Small intestine (tissue), 7 donors: ENCODE measurements around the gene CLDN3. TPM values are rescaled to one million over a fixed set of nuclear protein-coding genes. Genes with fewer than 3 reads are reported as not detected.
"Not testable (repeated sequence)": the region's sequence is repeated elsewhere in the genome, so short reads cannot be mapped to it uniquely, and the experiment has no call there.

ENCODE experiments used
- DNase-seq, 2 donors: peaks; one replicate each; pipeline versions ENCODE4 v3.0.0 to v3.0.0-alpha.2; 2013
- FAIRE-seq: peaks from 2 replicates; lab custom pipeline; 2012; peaks lifted over from hg19 to GRCh38; lab: Jason Lieb, UNC
- H3K27ac ChIP-seq, 3 donors: one replicate each; pipeline ENCODE4 v1.5.1; 2013; ENCODE audit warnings: low read length in 2 of 3, mild to moderate bottlenecking in 2 of 3, control low read depth in 1 of 3, inconsistent platforms in 1 of 3, low read depth in 1 of 3, moderate library complexity in 1 of 3
- H3K27me3 ChIP-seq, 3 donors: one replicate each; pipeline ENCODE4 v1.6.1; 2013; ENCODE audit warnings: low read length in 3 of 3, inconsistent platforms in 1 of 3; ENCODE audit not compliant: control insufficient read depth in 3 of 3, insufficient read depth in 3 of 3
- H3K36me3 ChIP-seq, 3 donors: one replicate each; pipeline ENCODE4 v1.6.1; 2013; ENCODE audit warnings: low read length in 3 of 3, inconsistent platforms in 1 of 3, low read depth in 1 of 3, mild to moderate bottlenecking in 1 of 3, moderate library complexity in 1 of 3; ENCODE audit not compliant: control insufficient read depth in 3 of 3, insufficient read depth in 2 of 3
- H3K4me1 ChIP-seq, 3 donors: one replicate each; pipeline ENCODE4 v1.6.1; 2013; ENCODE audit warnings: low read length in 2 of 3, inconsistent platforms in 1 of 3, low read depth in 1 of 3, mild to moderate bottlenecking in 1 of 3, moderate library complexity in 1 of 3; ENCODE audit not compliant: control insufficient read depth in 3 of 3, insufficient read depth in 2 of 3
- H3K4me3 ChIP-seq, 3 donors: one replicate each; pipeline ENCODE4 v1.5.1; 2013; ENCODE audit warnings: low read length in 3 of 3, control low read depth in 1 of 3, inconsistent platforms in 1 of 3, low read depth in 1 of 3, mild to moderate bottlenecking in 1 of 3, moderate library complexity in 1 of 3
- H3K9me3 ChIP-seq, 2 donors: one replicate each; pipeline ENCODE4 v1.6.1; 2013; ENCODE audit warnings: low read depth in 1 of 2, low read length in 1 of 2; ENCODE audit not compliant: control insufficient read depth in 2 of 2, insufficient read depth in 1 of 2
- WGBS, 3 donors: extraction: QIAGEN DNeasy Blood & Tissue Kit; methylation state at CpG; one replicate each; pipeline ENCODE4 v1.1.7; 2013; 5-methylcytosine and 5-hydroxymethylcytosine counted together
- polyA plus RNA-seq, 4 donors: library from polyadenylated mRNA; stranded (reverse) in 3 of 4; unstranded in 1 of 4; fragments of 200-250 nt in 3 of 4; fragments of 120-200 nt in 1 of 4; gene quantifications; one replicate each; pipeline versions ENCODE4 v1.2.1 to v1.2.3, GENCODE V29; 2013
- donor health status: healthy with polysubstance abuse.
- donor health status: control.
- donor health status: control.
- donor health status: Bipolar disorder and iron deficiency.
- donor health status: healthy.

Gene CLDN3
- polyA plus RNA-seq, 4 donors, result 236 to 394 (median 308) TPM

GRCh38 chr7:73802459-73802858 lies 32.4 kb upstream of the CLDN3 start:
- H3K27ac ChIP-seq, result peak overlapping the region in 1 of 3 donors; percentile 38
- DNase-seq (peak in 1 of 2 donors; percentile 79), FAIRE-seq (no peak)
- H3K4me1 ChIP-seq, result peaks cover 2 to 11% (median 5%) of the 10 kb centered on the region in 3 donors
- no peaks in the 10 kb centered on the region for H3K36me3 ChIP-seq
- no peak overlapping the region for H3K4me3 ChIP-seq
- H3K9me3 ChIP-seq, result no peaks in the 10 kb centered on the region
- H3K27me3 ChIP-seq, result no peaks in the 10 kb centered on the region
- WGBS, 3 donors, result 14 to 70% (median 35%) methylated on average over 4 of the region's 4 CpGs

- DNase-seq (peak in 1 of 2 donors; percentile 79), FAIRE-seq (no peak)
- no peak overlapping the region for H3K4me3 ChIP-seq
- H3K27me3 ChIP-seq, result no peaks in the 10 kb centered on the region
- 12 to 42% (median 21%) methylated on average over 1 of the region's 1 CpG for WGBS, 3 donors
- H3K36me3 ChIP-seq, result no peaks in the 10 kb centered on the region
- peaks cover 2 to 11% (median 5%) of the 10 kb centered on the region in 3 donors for H3K4me1 ChIP-seq
- no peaks in the 10 kb centered on the region for H3K9me3 ChIP-seq
- H3K27ac ChIP-seq, result peak overlapping the region in 1 of 3 donors; percentile 38
These were observed 31.5 kb upstream of the CLDN3 start for GRCh38 chr7:73801577-73801976.

- FAIRE-seq, result no peak
- WGBS, 3 donors, result 60 to 67% (median 63%) methylated on average over 10 of the region's 10 CpGs
- Histone ChIP-seq H3K9me3 (no peaks in the 10 kb centered on the region), H3K27me3 (no peaks in the 10 kb centered on the region), H3K27ac (no peak overlapping the region), H3K36me3 (no peaks in the 10 kb centered on the region), H3K4me1 (peaks cover 2 to 11% (median 5%) of the 10 kb centered on the region in 3 donors), H3K4me3 (no peak overlapping the region)
- peak in 1 of 2 donors; percentile 69 for DNase-seq
These were observed 29.4 kb upstream of the CLDN3 start for GRCh38 chr7:73799282-73800141.

- not testable (repeated sequence) for DNase-seq
These were observed 27.1 kb upstream of the CLDN3 start for GRCh38 chr7:73797176-73797575.

GRCh38 chr7:73796656-73797055 lies 26.6 kb upstream of the CLDN3 start:
- not testable (repeated sequence) for H3K36me3 ChIP-seq, H3K27me3 ChIP-seq, H3K27ac ChIP-seq, FAIRE-seq, H3K9me3 ChIP-seq, H3K4me3 ChIP-seq, DNase-seq
- WGBS, 3 donors, result 57% methylated on average over 4 of the region's 6 CpGs; no CpG with 5 or more reads in 2 of the 3 donors
- peaks cover 5 to 34% (median 5%) of the 10 kb centered on the region in 3 donors for H3K4me1 ChIP-seq

More at GRCh38 chr7:73797176-73797575, 27.1 kb upstream of the CLDN3 start:
- FAIRE-seq, H3K27ac ChIP-seq, H3K36me3 ChIP-seq, H3K4me3 ChIP-seq, H3K27me3 ChIP-seq, H3K9me3 ChIP-seq: not testable (repeated sequence)
- 94 to 96% (median 94%) methylated on average over 16 to 30 of the region's 34 CpGs for WGBS, 3 donors
- H3K4me1 ChIP-seq, result peaks cover 5 to 32% (median 5%) of the 10 kb centered on the region in 3 donors

GRCh38 chr7:73795188-73795587 lies 25.1 kb upstream of the CLDN3 start:
- H3K4me1 ChIP-seq, result peaks cover 0 to 25% (median 3%) of the 10 kb centered on the region in 3 donors
- DNase-seq, H3K27me3 ChIP-seq, H3K27ac ChIP-seq, H3K36me3 ChIP-seq, H3K4me3 ChIP-seq, FAIRE-seq, H3K9me3 ChIP-seq: not testable (repeated sequence)

GRCh38 chr7:73791170-73791690 lies 21.2 kb upstream of the CLDN3 start:
- peaks cover 0 to 31% (median 3%) of the 10 kb centered on the region in 3 donors for H3K4me1 ChIP-seq
- WGBS, 3 donors, result 88 to 90% (median 89%) methylated on average over 7 of the region's 7 CpGs
- H3K9me3 ChIP-seq, FAIRE-seq, H3K36me3 ChIP-seq, DNase-seq, H3K27ac ChIP-seq, H3K4me3 ChIP-seq, H3K27me3 ChIP-seq: not testable (repeated sequence)

- FAIRE-seq (no peak), DNase-seq (no peak)
- Histone ChIP-seq H3K27ac (no peak overlapping the region), H3K36me3 (no peaks in the 10 kb centered on the region), H3K4me3 (no peak overlapping the region), H3K9me3 (peaks cover 0 to 4% of the 10 kb centered on the region in 2 donors), H3K27me3 (no peaks in the 10 kb centered on the region), H3K4me1 (peaks cover 0 to 29% (median under 1%) of the 10 kb centered on the region in 3 donors)
- WGBS, 3 donors, result 81 to 90% (median 89%) methylated on average over 4 of the region's 4 CpGs
These were observed 19.0 kb upstream of the CLDN3 start for GRCh38 chr7:73789051-73789450.
